Gastrocnemius medialis (tissue), 4 donors: ENCODE data around the gene FASTK. TPM values are rescaled to one million over a fixed set of nuclear protein-coding genes. Genes with fewer than 3 reads are reported as not detected.

Experiments
- ATAC-seq, 2 donors: fragments of 150-250 bp; one replicate each; pipeline ENCODE4 v1.9.1; 2016
- DNase-seq, 2 donors: peaks; one replicate each; pipeline ENCODE4 v3.0.0-alpha.2; 2019
- H3K27ac ChIP-seq, 4 donors: fragments of 200-600 bp; sonication (generic); 1 replicate in 1 of 4; 2 replicates in 3 of 4; pipeline ENCODE4 v1.5.1; 2016 to 2018; ENCODE audit warnings: mild to moderate bottlenecking in 2 of 4, moderate library complexity in 1 of 4
- H3K27me3 ChIP-seq, 3 donors: fragments of 200-600 bp; sonication (generic) in 2 of 3; 1 replicate in 1 of 3; 2 replicates in 2 of 3; pipeline versions ENCODE4 v1.5.1 to v1.6.0; 2016 to 2019; ENCODE audit warnings: mild to moderate bottlenecking in 1 of 3, moderate library complexity in 1 of 3
- H3K36me3 ChIP-seq, 2 donors: fragments of 200-600 bp; sonication (generic) in 1 of 2; one replicate each; pipeline ENCODE4 v1.5.1; 2017 to 2018
- H3K4me1 ChIP-seq, 2 donors: fragments of 200-600 bp; sonication (generic) in 1 of 2; one replicate each; pipeline ENCODE4 v1.5.1; 2016 to 2017; ENCODE audit warnings: mild to moderate bottlenecking in 2 of 2
- H3K4me3 ChIP-seq, 4 donors: fragments of 200-600 bp; sonication (generic) in 3 of 4; 1 replicate in 1 of 4; 2 replicates in 3 of 4; pipeline ENCODE4 v1.5.1; 2016 to 2019; ENCODE audit warnings: mild to moderate bottlenecking in 2 of 4
- H3K9me3 ChIP-seq, 3 donors: fragments of 200-600 bp; sonication (generic) in 2 of 3; 1 replicate in 1 of 3; 2 replicates in 2 of 3; pipeline ENCODE4 v1.5.1; 2016 to 2019
- CTCF ChIP-seq, 5 experiments: fragments of 450-650 bp in 3 of 5; fragments of 200-600 bp in 2 of 5; sonication (generic) in 2 of 5; IDR thresholded peaks in 4 of 5; conservative IDR thresholded peaks in 1 of 5; 1 replicate in 4 of 5; 2 replicates in 1 of 5; pipeline ENCODE4 v1.5.1; 2016 to 2019; ENCODE audit warnings: antibody characterized with exemption in 5 of 5, mild to moderate bottlenecking in 3 of 5, moderate library complexity in 3 of 5
- POLR2A ChIP-seq, 2 donors: fragments of 450-650 bp; IDR thresholded peaks; one replicate each; pipeline ENCODE4 v1.6.1; 2017; ENCODE audit warnings: antibody characterized with exemption in 2 of 2, mild to moderate bottlenecking in 2 of 2, moderate library complexity in 2 of 2
- in situ Hi-C, 4 donors: fragments of 200-750 bp; cut with MboI; loops; one replicate each; pipeline versions ENCODE4 v1.15.0 to v1.8.0; 2017; ENCODE audit warnings: low sequenced_read_pairs in 4 of 4
- intact Hi-C: fragments of 100-400 bp; cut with DNase I; formaldehyde crosslinking; loops from one replicate; pipeline ENCODE4 v1.15.1; 2023; ENCODE audit warnings: low total_unique reads
- total RNA-seq, 4 donors: library from RNA; depleted of rRNA; stranded (reverse); fragments of >200 nt; gene quantifications; one replicate each; pipeline versions ENCODE4 v1.1.0 to v1.2.3, GENCODE V29; 2016

The FASTK gene
- total RNA-seq, 4 donors from 2014 or later, result 108 to 181 (median 141) TPM

- TF ChIP-seq POLR2A (IDR thresholded peaks at IDR 0.05) (no peak), CTCF (IDR thresholded peaks at IDR 0.05 in 4 of 5, conservative IDR thresholded peaks at IDR 0.05 in 1 of 5) (no peak)
- Histone ChIP-seq H3K27ac (no peak overlapping the region), H3K4me1 (peaks cover 0 to 5% of the 10 kb centered on the region in 2 donors), H3K27me3 (no peaks in the 10 kb centered on the region), H3K9me3 (no peaks in the 10 kb centered on the region), H3K36me3 (no peaks in the 10 kb centered on the region), H3K4me3 (no peak overlapping the region)
- ATAC-seq (no peak), DNase-seq (no peak)
- intact Hi-C loops, result no loop called here
- in situ Hi-C loops, result loop anchor here in 3 of 4 donors (10.0 kb wide), 3 partner anchors 63 to 83 kb away; partner anchors contain the start of genes ABCB8 (in 1 of the 3), ASIC3 (in 1 of the 3) and ATG9B (in 1 of the 3)
Measured at GRCh38 chr7:151107882-151108281, 27.3 kb upstream of the FASTK start.

GRCh38 chr7:151104411-151105235, 24.0 kb upstream of the FASTK start:
- no peaks in the 10 kb centered on the region for H3K9me3 ChIP-seq
- ATAC-seq, result no peak
- no peak overlapping the region for H3K27ac ChIP-seq
- in situ Hi-C loops (loop anchor here in 3 of 4 donors (10.0 kb wide), 3 partner anchors 60 to 80 kb away; partner anchors contain the start of genes ABCB8 (in 1 of the 3), ASIC3 (in 1 of the 3) and ATG9B (in 1 of the 3)), intact Hi-C loops (no loop called here)
- H3K36me3 ChIP-seq, result no peaks in the 10 kb centered on the region
- DNase-seq, result no peak
- no peaks in the 10 kb centered on the region for H3K27me3 ChIP-seq
- H3K4me3 ChIP-seq, result no peak overlapping the region
- peaks cover 0 to 10% of the 10 kb centered on the region in 2 donors for H3K4me1 ChIP-seq
- TF ChIP-seq CTCF (IDR thresholded peaks at IDR 0.05 in 4 of 5, conservative IDR thresholded peaks at IDR 0.05 in 1 of 5) (no peak), POLR2A (IDR thresholded peaks at IDR 0.05) (no peak)

- no peaks in the 10 kb centered on the region for H3K9me3 ChIP-seq
- no peak overlapping the region for H3K4me3 ChIP-seq
- peaks cover 0 to 13% of the 10 kb centered on the region in 2 donors for H3K4me1 ChIP-seq
- in situ Hi-C loops, result loop anchor here in 3 of 4 donors (10.0 kb wide), 3 partner anchors 59 to 79 kb away; partner anchors contain the start of genes ABCB8 (in 1 of the 3), ASIC3 (in 1 of the 3) and ATG9B (in 1 of the 3)
- no peak for TF ChIP-seq POLR2A (IDR thresholded peaks at IDR 0.05)
- no peak for TF ChIP-seq CTCF (IDR thresholded peaks at IDR 0.05 in 4 of 5, conservative IDR thresholded peaks at IDR 0.05 in 1 of 5)
- DNase-seq (no peak), ATAC-seq (no peak)
- no peaks in the 10 kb centered on the region for H3K36me3 ChIP-seq
- H3K27me3 ChIP-seq, result no peaks in the 10 kb centered on the region
- no peak overlapping the region for H3K27ac ChIP-seq
- intact Hi-C loops, result no loop called here
Measured at GRCh38 chr7:151103973-151104372, 23.4 kb upstream of the FASTK start.

GRCh38 chr7:151102991-151103390, 22.4 kb upstream of the FASTK start:
- ATAC-seq (no peak), DNase-seq (no peak)
- TF ChIP-seq POLR2A (IDR thresholded peaks at IDR 0.05), result no peak
- TF ChIP-seq CTCF (IDR thresholded peaks at IDR 0.05 in 4 of 5, conservative IDR thresholded peaks at IDR 0.05 in 1 of 5), result no peak
- H3K27me3 ChIP-seq, result no peaks in the 10 kb centered on the region
- no peaks in the 10 kb centered on the region for H3K36me3 ChIP-seq
- intact Hi-C loops (no loop called here), in situ Hi-C loops (loop anchor here in 3 of 4 donors (10.0 kb wide), 3 partner anchors 58 to 78 kb away; partner anchors contain the start of genes ABCB8 (in 1 of the 3), ASIC3 (in 1 of the 3) and ATG9B (in 1 of the 3))
- H3K9me3 ChIP-seq, result no peaks in the 10 kb centered on the region
- H3K27ac ChIP-seq, result no peak overlapping the region
- no peak overlapping the region for H3K4me3 ChIP-seq
- H3K4me1 ChIP-seq, result peaks cover 0 to 13% of the 10 kb centered on the region in 2 donors
